Effector CD8-positive, alpha-beta T cell (primary cell): ENCODE results near the gene MRPL38.
"Not testable (repeated sequence)": the region's sequence is repeated elsewhere in the genome, so short reads cannot be mapped to it uniquely, and the experiment has no call there.

Experiments used
- DNase-seq: peaks from one replicate; lab custom pipeline; 2025; lab: John Stamatoyannopoulos, UW

MRPL38 gene

GRCh38 chr17:75896415-75897159, 8.1 kb downstream of the MRPL38 start, which contains the start of gene TRIM65:
Gene TRIM65 (minus strand): TSS chr17:75896951. CDS start chr17:75896937, 14 bp downstream.
- DNase-seq: peak; percentile 66

GRCh38 chr17:75895370-75896155, 9.1 kb downstream of the MRPL38 start:
- no peak for DNase-seq

GRCh38 chr17:75894049-75894733, 10.5 kb downstream of the MRPL38 start:
- DNase-seq: no peak

- no peak for DNase-seq
Observed at GRCh38 chr17:75893305-75894048, 11.2 kb downstream of the MRPL38 start.

- no peak for DNase-seq
Observed at GRCh38 chr17:75892556-75893224, 12.0 kb downstream of the MRPL38 start.

- no peak for DNase-seq
Observed at GRCh38 chr17:75891605-75892555, 12.8 kb downstream of the MRPL38 start.

GRCh38 chr17:75891022-75891604, 13.6 kb downstream of the MRPL38 start:
- DNase-seq: no peak

- no peak for DNase-seq
Observed at GRCh38 chr17:75889454-75889853, 15.2 kb downstream of the MRPL38 start.

GRCh38 chr17:75888484-75888883, 16.2 kb downstream of the MRPL38 start:
- no peak for DNase-seq

GRCh38 chr17:75885860-75886259, 18.8 kb downstream of the MRPL38 start:
- DNase-seq: not testable (repeated sequence)

- no peak for DNase-seq
Observed at GRCh38 chr17:75885431-75885830, 19.3 kb downstream of the MRPL38 start.

- DNase-seq: no peak
Observed at GRCh38 chr17:75881678-75882454, 22.8 kb downstream of the MRPL38 start.

GRCh38 chr17:75880266-75880665, 24.4 kb downstream of the MRPL38 start:
- DNase-seq: no peak

GRCh38 chr17:75878174-75878998, 26.3 kb downstream of the MRPL38 start, which contains the start of gene TRIM47:
Gene TRIM47 (minus strand): TSS chr17:75878581. CDS start chr17:75878548, 33 bp downstream.
- DNase-seq: no peak

- DNase-seq: peak; percentile 49
Observed at GRCh38 chr17:75877752-75878173, 26.9 kb downstream of the MRPL38 start.

- DNase-seq: no peak
Observed at GRCh38 chr17:75876938-75877751, 27.5 kb downstream of the MRPL38 start.
